GM21825 (cell line): ENCODE data around the gene REN.
A peak's percentile ranks its signal among the peaks of the same experiment; 100 is the strongest.

Experiments
- ATAC-seq: cut with Tn5 transposase; IDR thresholded peaks from one replicate; pipeline ENCODE4 v1.9.1; 2021; ENCODE audit warnings: mild to moderate bottlenecking, moderate library complexity; ENCODE audit not compliant: unreplicated experiment

Gene REN

GRCh38 chr1:204191456-204191855 lies 25.3 kb upstream of the REN start:
- no peak for ATAC-seq

GRCh38 chr1:204190212-204191211 lies 24.4 kb upstream of the REN start:
- ATAC-seq = no peak

- no peak for ATAC-seq
Measured at GRCh38 chr1:204188959-204189639, 23.0 kb upstream of the REN start.

- ATAC-seq = no peak
Measured at GRCh38 chr1:204186597-204186996, 20.5 kb upstream of the REN start.

GRCh38 chr1:204181116-204181515 lies 15.0 kb upstream of the REN start:
- no peak for ATAC-seq

GRCh38 chr1:204180133-204180532 lies 14.0 kb upstream of the REN start:
- no peak for ATAC-seq

- no peak for ATAC-seq
Measured at GRCh38 chr1:204178487-204179281, 12.5 kb upstream of the REN start.

GRCh38 chr1:204177133-204177532 lies 11.0 kb upstream of the REN start:
- ATAC-seq = no peak

GRCh38 chr1:204176049-204176448 lies 9.9 kb upstream of the REN start:
- no peak for ATAC-seq

GRCh38 chr1:204174958-204175357 lies 8.8 kb upstream of the REN start:
- no peak for ATAC-seq

- ATAC-seq = no peak
Measured at GRCh38 chr1:204172404-204173029, 6.4 kb upstream of the REN start.

- ATAC-seq = no peak
Measured at GRCh38 chr1:204171751-204172178, 5.6 kb upstream of the REN start.

- ATAC-seq = no peak
Measured at GRCh38 chr1:204170494-204171155, 4.5 kb upstream of the REN start.

GRCh38 chr1:204169858-204170257 lies 3.7 kb upstream of the REN start:
- no peak for ATAC-seq

GRCh38 chr1:204167730-204168129 lies 1.6 kb upstream of the REN start:
- no peak for ATAC-seq

- ATAC-seq = peak; percentile 81
Measured at GRCh38 chr1:204162494-204163074, 3.6 kb downstream of the REN start.

GRCh38 chr1:204161609-204162493 lies 4.3 kb downstream of the REN start:
- ATAC-seq = no peak

- no peak for ATAC-seq
Measured at GRCh38 chr1:204157962-204158361, 8.2 kb downstream of the REN start.

- no peak for ATAC-seq
Measured at GRCh38 chr1:204155881-204156280, 10.3 kb downstream of the REN start.
